Measurements from ENCODE around the gene RXFP3.

Gene RXFP3

GRCh38 chr5:33966805-33967204 lies 30.6 kb downstream of the RXFP3 start:
- DNase-seq = no peak
- H3K27ac ChIP-seq = no peak overlapping the region
- in situ Hi-C loops (cut with HindIII; ENCODE audit: low pct_ligation_motif_present, low sequenced_read_pairs) = no loop called here
- no peak overlapping the region for H3K4me3 ChIP-seq (ENCODE audit: low read depth, low read length)
- no peaks in the 10 kb centered on the region for H3K27me3 ChIP-seq (replicated peaks)
- no peak for TF ChIP-seq CTCF (IDR thresholded peaks at IDR 0.05; ENCODE audit: low read depth, low read length, missing control alignments)
- H3K36me3 ChIP-seq (replicated peaks) = no peaks in the 10 kb centered on the region

GRCh38 chr5:33968211-33969005 lies 32.2 kb downstream of the RXFP3 start:
- in situ Hi-C loops (cut with HindIII; ENCODE audit: low pct_ligation_motif_present, low sequenced_read_pairs) = no loop called here
- Histone ChIP-seq H3K27me3 (replicated peaks) (no peaks in the 10 kb centered on the region), H3K27ac (no peak overlapping the region), H3K36me3 (replicated peaks) (no peaks in the 10 kb centered on the region), H3K4me3 (ENCODE audit: low read depth, low read length) (no peak overlapping the region)
- TF ChIP-seq CTCF (IDR thresholded peaks at IDR 0.05; ENCODE audit: low read depth, low read length, missing control alignments) = no peak
- DNase-seq = no peak

GRCh38 chr5:33969572-33970452 lies 33.6 kb downstream of the RXFP3 start:
- Histone ChIP-seq H3K4me3 (ENCODE audit: low read depth, low read length) (no peak overlapping the region), H3K27ac (no peak overlapping the region), H3K36me3 (replicated peaks) (no peaks in the 10 kb centered on the region), H3K27me3 (replicated peaks) (no peaks in the 10 kb centered on the region)
- peak; percentile 49 for DNase-seq
- peak; percentile 92 for TF ChIP-seq CTCF (IDR thresholded peaks at IDR 0.05; ENCODE audit: low read depth, low read length, missing control alignments)
- in situ Hi-C loops (cut with HindIII; ENCODE audit: low pct_ligation_motif_present, low sequenced_read_pairs) = no loop called here

- Histone ChIP-seq H3K27me3 (replicated peaks) (no peaks in the 10 kb centered on the region), H3K4me3 (ENCODE audit: low read depth, low read length) (no peak overlapping the region), H3K27ac (no peak overlapping the region), H3K36me3 (replicated peaks) (no peaks in the 10 kb centered on the region)
- in situ Hi-C loops (cut with HindIII; ENCODE audit: low pct_ligation_motif_present, low sequenced_read_pairs) = no loop called here
- TF ChIP-seq CTCF (IDR thresholded peaks at IDR 0.05; ENCODE audit: low read depth, low read length, missing control alignments) = no peak
- no peak for DNase-seq
Measured at GRCh38 chr5:33973271-33973670, 37.1 kb downstream of the RXFP3 start.

GRCh38 chr5:33975852-33976251 lies 39.7 kb downstream of the RXFP3 start:
- in situ Hi-C loops (cut with HindIII; ENCODE audit: low pct_ligation_motif_present, low sequenced_read_pairs) = no loop called here
- Histone ChIP-seq H3K36me3 (replicated peaks) (no peaks in the 10 kb centered on the region), H3K4me3 (ENCODE audit: low read depth, low read length) (no peak overlapping the region), H3K27me3 (replicated peaks) (no peaks in the 10 kb centered on the region), H3K27ac (no peak overlapping the region)
- DNase-seq = no peak
- TF ChIP-seq CTCF (IDR thresholded peaks at IDR 0.05; ENCODE audit: low read depth, low read length, missing control alignments) = no peak

Data from brain microvascular endothelial cell (primary cell).